Stimulated activated CD4-positive, alpha-beta T cell treated with anti-CD3 and anti-CD28 coated beads, Interleukin-12 subunit alpha, Interleukin-12 subunit beta, amount 100 ng/mL, for 48 hours (primary cell): ENCODE data around the gene BBLN.

Source experiments
- DNase-seq, 3 donors: peaks; one replicate each; pipeline ENCODE4 v3.0.0-alpha.2; 2020; ENCODE audit warnings: low read depth in 2 of 3, low spot score in 1 of 3

BBLN gene

GRCh38 chr9:128144239-128145181 is 15.6 kb upstream of the BBLN start:
- DNase-seq = no peak

DNA sequence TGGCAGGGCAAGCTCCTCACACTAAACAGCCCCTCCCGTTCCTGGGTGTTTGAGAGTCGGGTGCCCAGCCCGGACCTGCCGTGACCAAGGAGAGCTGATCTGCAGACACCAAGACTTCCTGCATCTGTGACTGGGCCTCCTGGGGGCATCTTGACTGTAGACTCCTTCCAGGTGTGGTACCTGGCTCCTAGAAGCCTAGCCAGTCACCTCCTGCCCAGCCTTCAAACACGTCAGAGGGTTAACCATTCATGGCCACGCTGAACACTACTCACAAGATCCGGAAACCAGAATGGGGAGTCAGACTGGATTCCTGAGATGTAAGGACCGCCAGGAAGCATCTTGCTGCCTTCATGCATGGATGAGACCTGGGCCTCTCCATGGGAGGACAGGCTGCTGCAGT is 14.5 kb upstream of the BBLN start:
- no peak for DNase-seq

DNA sequence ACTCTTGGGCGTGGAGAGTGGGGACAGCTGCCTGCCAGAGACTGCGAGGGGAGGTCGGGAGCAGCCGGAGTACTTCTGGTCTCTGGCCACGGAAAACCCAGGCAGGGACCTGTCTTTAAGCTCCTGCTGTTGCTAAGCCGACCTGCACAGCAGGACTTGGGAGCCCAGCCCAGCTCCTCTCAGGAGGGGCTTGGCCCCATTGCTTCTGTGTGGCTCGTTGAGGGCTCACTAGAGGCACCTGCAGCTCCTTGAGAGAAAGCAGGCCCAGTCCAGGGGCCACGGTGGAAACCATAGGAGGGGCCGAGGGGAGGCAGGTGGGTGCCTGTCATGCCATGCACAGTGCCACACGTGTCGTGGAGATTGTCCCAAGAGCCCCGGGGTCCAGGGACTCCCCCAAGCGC is 14.1 kb upstream of the BBLN start:
- no peak for DNase-seq

GRCh38 chr9:128146591-128147120 is 13.4 kb upstream of the BBLN start:
- DNase-seq = no peak

GRCh38 chr9:128148509-128149000 is 11.5 kb upstream of the BBLN start:
- no peak for DNase-seq

DNA sequence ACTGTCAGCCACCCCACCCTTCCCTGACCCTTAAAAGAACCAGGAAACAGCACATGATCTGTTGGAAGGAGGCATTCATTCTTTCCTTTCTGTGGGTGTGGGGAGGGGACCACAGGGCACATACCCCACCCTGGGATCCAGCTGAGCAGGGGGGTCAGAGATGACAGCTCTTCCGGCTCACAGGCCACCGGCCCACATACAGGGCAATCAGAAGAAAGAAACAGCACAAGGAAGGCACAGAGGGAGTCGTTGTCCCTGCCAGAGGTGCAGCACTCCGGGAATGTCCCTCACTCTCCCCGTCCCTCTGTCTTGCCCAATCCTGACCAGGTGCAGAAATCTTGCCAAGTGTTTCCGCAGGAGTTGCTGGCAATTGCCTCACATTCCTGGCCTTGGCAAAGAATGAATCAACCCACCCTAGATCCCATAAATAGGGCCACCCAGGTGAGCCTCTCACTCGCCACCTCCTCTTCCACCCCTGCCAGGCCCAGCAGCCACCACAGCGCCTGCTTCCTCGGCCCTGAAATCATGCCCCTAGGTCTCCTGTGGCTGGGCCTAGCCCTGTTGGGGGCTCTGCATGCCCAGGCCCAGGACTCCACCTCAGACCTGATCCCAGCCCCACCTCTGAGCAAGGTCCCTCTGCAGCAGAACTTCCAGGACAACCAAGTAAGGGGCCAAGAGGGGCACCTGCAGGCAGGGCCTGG is 10.9 kb upstream of the BBLN start, which contains the start of gene LCN2:
TSS of gene LCN2 (plus strand) at position 453 of the 701 bp plus-strand sequence. CDS start at position 526, 73 bp downstream.
- DNase-seq = no peak

GRCh38 chr9:128149951-128150593 is 10.0 kb upstream of the BBLN start:
- DNase-seq = no peak

GRCh38 chr9:128150594-128151308 is 9.3 kb upstream of the BBLN start:
- no peak for DNase-seq

GRCh38 chr9:128151309-128152132 is 8.5 kb upstream of the BBLN start:
- no peak for DNase-seq

DNA sequence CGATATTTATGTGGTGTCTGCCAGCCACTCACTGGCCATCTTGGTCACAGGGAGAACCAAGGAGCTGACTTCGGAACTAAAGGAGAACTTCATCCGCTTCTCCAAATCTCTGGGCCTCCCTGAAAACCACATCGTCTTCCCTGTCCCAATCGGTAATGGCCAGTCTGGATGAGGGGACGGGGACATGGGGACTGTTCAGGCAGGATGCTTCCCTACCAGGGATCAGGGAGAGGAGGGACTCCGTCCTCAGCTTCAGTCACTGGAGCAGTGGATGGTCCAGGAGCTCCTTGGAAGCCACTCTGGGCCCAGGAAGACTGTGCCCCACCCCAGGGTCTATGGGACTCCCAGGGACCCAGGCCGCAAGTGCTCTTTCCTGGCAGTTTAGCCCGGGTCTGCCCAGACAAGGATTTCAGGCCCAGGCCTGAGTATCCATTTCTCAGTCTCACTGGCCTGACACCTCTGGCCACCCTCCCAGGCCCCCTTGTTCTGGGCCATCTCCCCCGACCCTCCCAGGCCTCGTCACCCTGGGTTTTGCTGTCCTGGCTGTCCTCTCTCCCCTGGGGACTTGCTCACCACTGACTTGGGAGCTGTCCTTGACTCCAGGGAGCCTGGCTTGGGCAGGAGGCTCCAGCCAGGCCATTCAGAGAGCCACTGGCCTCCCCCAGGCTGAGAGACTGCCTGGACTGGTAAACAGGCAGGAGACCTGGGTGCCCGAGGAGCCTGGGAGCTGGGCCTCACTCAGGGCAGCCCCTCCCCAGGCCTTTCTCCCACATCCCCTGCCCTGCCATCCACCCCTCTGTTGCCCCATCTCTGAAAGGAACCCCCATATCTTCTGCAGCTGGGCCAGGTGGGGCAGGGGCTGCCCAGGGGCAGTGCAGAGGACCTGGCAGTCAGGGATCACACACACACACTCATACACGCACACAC is 7.7 kb upstream of the BBLN start:
- no peak for DNase-seq

- no peak for DNase-seq
Measured at GRCh38 chr9:128153060-128153946, 6.8 kb upstream of the BBLN start.

DNA sequence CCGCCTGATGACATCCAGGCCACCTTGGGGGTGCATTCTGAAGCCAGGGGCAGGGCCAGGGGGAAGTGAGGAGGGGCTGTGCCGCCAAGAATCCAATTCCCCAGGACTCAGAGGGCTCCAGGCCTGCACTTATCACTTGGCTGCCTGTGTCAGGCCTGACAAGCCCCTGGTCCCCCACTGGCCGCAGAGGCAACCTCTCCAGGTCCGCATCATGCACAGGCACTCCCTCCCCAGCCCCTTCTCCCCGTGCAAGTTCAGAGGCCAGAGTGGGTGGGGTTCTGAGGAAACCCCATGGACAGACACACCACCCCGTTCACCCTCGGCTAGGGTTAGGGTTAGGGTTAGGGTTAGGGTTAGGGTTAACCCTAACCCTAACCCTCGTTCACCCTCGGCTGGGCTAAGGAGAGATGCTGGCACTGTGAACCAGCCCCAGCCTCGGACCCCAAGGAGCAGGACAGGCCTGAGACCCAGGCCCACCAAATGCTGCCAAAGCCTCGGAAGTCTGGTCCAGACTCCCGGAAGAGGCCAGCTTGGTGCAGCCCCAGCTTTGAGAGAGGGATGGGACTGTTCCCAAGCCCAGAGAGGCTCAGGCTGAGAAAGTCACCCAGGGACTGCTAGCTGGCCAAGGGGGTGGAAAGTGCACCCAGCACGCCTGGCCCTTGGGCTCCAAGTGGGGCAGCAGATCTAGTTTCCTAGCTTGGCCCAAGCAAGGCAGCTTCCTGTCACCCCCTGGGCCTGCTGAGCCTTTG is 5.9 kb upstream of the BBLN start:
- DNase-seq = no peak

- no peak for DNase-seq
Measured at GRCh38 chr9:128155736-128156500, 4.1 kb upstream of the BBLN start.

DNA sequence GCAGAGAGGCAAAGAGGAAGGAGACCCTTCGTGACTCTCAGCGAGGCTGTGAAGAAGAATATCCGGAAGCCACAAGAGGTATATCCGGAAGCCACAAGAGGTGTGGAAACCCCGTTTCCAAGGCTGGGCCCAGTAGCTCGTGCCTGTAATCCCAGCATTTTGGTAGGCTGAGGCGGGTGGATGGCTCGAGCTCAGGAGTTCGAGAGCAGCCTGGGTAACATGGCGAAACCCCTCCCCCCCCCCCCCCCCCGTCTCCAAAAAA is 612 bp upstream of the BBLN start:
- DNase-seq = peak; percentile 32 to 33 (median 33)

DNA sequence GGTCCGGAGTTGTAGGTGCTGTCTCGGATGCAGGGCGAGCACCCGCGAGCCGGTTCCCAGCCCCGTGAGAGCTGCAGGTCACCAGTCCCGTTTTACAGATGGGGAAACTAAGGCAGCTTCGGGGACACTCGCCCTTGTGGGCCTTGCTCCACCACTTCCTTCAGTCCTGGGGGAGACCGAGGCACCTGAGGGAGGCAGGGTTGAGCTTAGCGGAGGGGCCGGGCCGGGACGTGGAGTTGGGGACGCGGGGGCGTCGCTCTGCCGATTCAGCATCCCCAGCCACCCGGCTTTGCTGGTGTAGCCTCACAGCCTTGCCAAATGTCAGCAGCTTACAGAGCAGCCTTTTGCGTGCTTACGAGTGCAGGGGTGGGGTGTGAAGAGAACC is 530 bp downstream of the BBLN start:
- DNase-seq = peak; percentile 28 to 57 (median 40)

DNA sequence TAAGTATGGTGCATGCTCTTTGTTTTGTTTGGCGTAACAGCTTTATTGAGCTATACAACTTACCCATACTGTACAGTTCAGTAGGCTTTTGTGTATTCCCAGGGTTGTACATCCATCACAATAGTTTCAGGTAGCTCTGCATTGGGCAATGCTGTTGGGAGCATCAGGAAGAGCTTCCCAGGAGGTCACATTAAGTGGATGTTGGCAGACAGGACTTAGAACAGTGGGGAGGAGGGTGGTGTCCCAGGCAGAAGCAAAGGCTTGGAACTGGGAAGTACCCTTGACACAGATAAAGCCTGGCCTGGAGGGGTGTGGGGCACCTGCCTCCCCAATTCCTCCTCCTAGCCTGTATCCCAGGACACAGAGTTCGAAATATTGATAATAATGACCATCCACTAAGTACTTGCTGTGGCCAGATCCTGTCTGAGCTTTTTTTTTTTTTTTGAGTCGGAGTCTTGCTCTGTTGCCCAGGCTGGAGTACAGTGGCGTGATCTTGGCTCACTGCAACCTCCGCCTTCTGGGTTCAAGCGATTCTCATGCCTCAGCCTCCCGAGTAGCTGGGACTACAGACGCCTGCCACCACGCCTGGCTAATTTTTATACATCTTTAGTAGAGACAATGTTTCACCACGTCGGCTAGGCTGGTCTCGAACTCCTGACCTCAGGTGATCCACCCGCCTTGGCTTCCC is 1.3 kb downstream of the BBLN start:
- DNase-seq = no peak
